Esophagus muscularis mucosa (tissue), 4 donors: ENCODE data around the gene ATP11A. TPM values are rescaled to one million over a fixed set of nuclear protein-coding genes. Genes with fewer than 3 reads are reported as not detected.

Experiments used
- DNase-seq: peaks from one replicate; pipeline ENCODE4 v3.0.0-alpha.2; 2017; ENCODE audit errors: extremely low spot score
- H3K27ac ChIP-seq, 4 donors: fragments of 200-600 bp; sonication (generic); replicated peaks in 1 of 4; 1 replicate in 3 of 4; 2 replicates in 1 of 4; pipeline ENCODE4 v1.5.1; 2016 to 2019; ENCODE audit warnings: mild to moderate bottlenecking in 1 of 4
- H3K27me3 ChIP-seq, 4 donors: fragments of 200-600 bp; sonication (generic); one replicate each; pipeline versions ENCODE4 v1.5.1 to v1.6.0; 2016 to 2019
- H3K36me3 ChIP-seq, 4 donors: fragments of 200-600 bp; sonication (generic); one replicate each; pipeline ENCODE4 v1.5.1; 2016 to 2019
- H3K4me1 ChIP-seq, 4 donors: fragments of 200-600 bp; sonication (generic); one replicate each; pipeline ENCODE4 v1.5.1; 2016 to 2019
- H3K4me3 ChIP-seq, 4 donors: fragments of 200-600 bp; sonication (generic); 1 replicate in 2 of 4; 2 replicates in 2 of 4; pipeline ENCODE4 v1.5.1; 2016 to 2019; ENCODE audit warnings: mild to moderate bottlenecking in 4 of 4, moderate library complexity in 1 of 4
- H3K9me3 ChIP-seq, 4 donors: fragments of 200-600 bp; sonication (generic); 1 replicate in 3 of 4; 2 replicates in 1 of 4; pipeline ENCODE4 v1.5.1; 2016 to 2019
- CTCF ChIP-seq, 3 experiments: fragments of 200-600 bp in 2 of 3; fragments of 450-650 bp in 1 of 3; sonication (generic) in 2 of 3; IDR thresholded peaks; one replicate each; pipeline ENCODE4 v1.5.1; 2017 to 2019; ENCODE audit warnings: antibody characterized with exemption in 3 of 3, mild to moderate bottlenecking in 2 of 3, moderate library complexity in 1 of 3
- EP300 ChIP-seq: sonication (generic); formaldehyde crosslinking; IDR thresholded peaks from one replicate; pipeline ENCODE4 v1.6.1; 2017; ENCODE audit warnings: antibody characterized with exemption
- POLR2A ChIP-seq: fragments of 450-650 bp; IDR thresholded peaks from one replicate; pipeline ENCODE4 v1.6.1; 2017; ENCODE audit warnings: antibody characterized with exemption, moderate library complexity, mild to moderate bottlenecking, low read depth
- POLR2AphosphoS5 ChIP-seq, 2 donors: sonication (generic); formaldehyde crosslinking; IDR thresholded peaks; one replicate each; pipeline ENCODE4 v1.6.1; 2017; ENCODE audit warnings: antibody characterized with exemption in 2 of 2
- WGBS: methylation state at CpG from one replicate; pipeline ENCODE4 v1.1.5; 2018; 5-methylcytosine and 5-hydroxymethylcytosine counted together
- intact Hi-C: fragments of 100-400 bp; cut with DNase I; formaldehyde crosslinking; loops from one replicate; pipeline ENCODE4 v1.15.1; 2023
- total RNA-seq, 4 donors: library from RNA; depleted of rRNA; stranded (reverse); fragments of >200 nt; gene quantifications; one replicate each; pipeline versions ENCODE4 v1.1.0 to v1.2.1, GENCODE V29; 2016

Gene ATP11A
- total RNA-seq, 4 donors from 2014 or later: 11.2 to 27.8 (median 14.3) TPM

DNA sequence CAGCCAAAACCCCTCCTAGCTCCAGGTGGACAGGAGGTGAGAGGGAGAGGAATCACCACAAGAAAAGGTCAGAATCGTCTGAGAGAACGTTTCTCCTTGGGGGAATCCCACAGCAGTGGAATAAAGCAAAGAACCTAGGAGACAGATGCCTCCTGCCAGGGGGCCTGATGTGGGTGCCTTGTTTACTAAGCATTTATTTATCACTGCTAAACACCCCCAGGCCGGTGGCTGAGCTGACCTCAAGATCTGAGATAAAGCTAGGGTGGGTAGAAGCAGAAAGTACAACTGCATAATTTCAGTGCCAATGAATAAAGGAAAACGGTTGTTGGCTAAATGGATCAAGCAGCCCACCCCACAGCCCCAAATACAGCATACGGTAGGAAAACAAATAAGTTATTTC lies 33.9 kb upstream of the ATP11A start:
- no peak overlapping the region for H3K27ac ChIP-seq
- H3K36me3 ChIP-seq: no peaks in the 10 kb centered on the region
- peaks cover 0 to 32% (median 14%) of the 10 kb centered on the region in 4 donors for H3K4me1 ChIP-seq
- intact Hi-C loops: no loop called here
- DNase-seq: no peak
- H3K9me3 ChIP-seq: no peaks in the 10 kb centered on the region
- TF ChIP-seq CTCF (IDR thresholded peaks at IDR 0.05) (no peak), POLR2A (no peak), POLR2AphosphoS5 (IDR thresholded peaks at IDR 0.05) (no peak), EP300 (no peak)
- H3K27me3 ChIP-seq: no peaks in the 10 kb centered on the region
- H3K4me3 ChIP-seq: no peak overlapping the region
- WGBS: 65% methylated on average over 5 of the region's 5 CpGs

- intact Hi-C loops: no loop called here
- Histone ChIP-seq H3K36me3 (no peaks in the 10 kb centered on the region), H3K27ac (no peak overlapping the region), H3K27me3 (no peaks in the 10 kb centered on the region), H3K9me3 (no peaks in the 10 kb centered on the region), H3K4me3 (no peak overlapping the region), H3K4me1 (peaks cover 0 to 15% (median 2%) of the 10 kb centered on the region in 4 donors)
- DNase-seq: no peak
- WGBS: 55% methylated on average over 11 of the region's 14 CpGs
- TF ChIP-seq CTCF (IDR thresholded peaks at IDR 0.05) (no peak), POLR2AphosphoS5 (IDR thresholded peaks at IDR 0.05) (no peak), POLR2A (no peak)
Observed at GRCh38 chr13:112657850-112658445, 31.9 kb upstream of the ATP11A start.

- WGBS: 57% methylated on average over 1 of the region's 1 CpG
- no peaks in the 10 kb centered on the region for H3K9me3 ChIP-seq
- no peak for DNase-seq
- H3K36me3 ChIP-seq: no peaks in the 10 kb centered on the region
- H3K27ac ChIP-seq: no peak overlapping the region
- intact Hi-C loops: no loop called here
- H3K4me3 ChIP-seq: no peak overlapping the region
- TF ChIP-seq CTCF (IDR thresholded peaks at IDR 0.05) (no peak), POLR2AphosphoS5 (IDR thresholded peaks at IDR 0.05) (no peak), EP300 (no peak), POLR2A (no peak)
- H3K27me3 ChIP-seq: no peaks in the 10 kb centered on the region
- H3K4me1 ChIP-seq: peaks cover 0 to 12% (median 0%) of the 10 kb centered on the region in 4 donors
Observed at GRCh38 chr13:112658808-112659207, 31.0 kb upstream of the ATP11A start.

- DNase-seq: no peak
- H3K27me3 ChIP-seq: peaks cover 0 to 8% (median 0%) of the 10 kb centered on the region in 4 donors
- H3K36me3 ChIP-seq: no peaks in the 10 kb centered on the region
- H3K9me3 ChIP-seq: no peaks in the 10 kb centered on the region
- WGBS: 89% methylated on average over 2 of the region's 2 CpGs
- H3K4me3 ChIP-seq: no peak overlapping the region
- intact Hi-C loops: no loop called here
- TF ChIP-seq POLR2AphosphoS5 (IDR thresholded peaks at IDR 0.05) (no peak), CTCF (IDR thresholded peaks at IDR 0.05) (no peak), POLR2A (no peak), EP300 (no peak)
- no peak overlapping the region for H3K27ac ChIP-seq
- peaks cover 0 to 12% (median 0%) of the 10 kb centered on the region in 4 donors for H3K4me1 ChIP-seq
Observed at GRCh38 chr13:112661291-112661690, 28.5 kb upstream of the ATP11A start.
